Calu3 (cell line): Measurements from ENCODE around the gene SIRPB2. TPM values are rescaled to one million over a fixed set of nuclear protein-coding genes. Genes with fewer than 3 reads are reported as not detected.
A peak's percentile ranks its signal among the peaks of the same experiment; 100 is the strongest.
"Not testable (repeated sequence)": the region's sequence is repeated elsewhere in the genome, so short reads cannot be mapped to it uniquely, and the experiment has no call there.

Experiments used
- BruUV-seq: library from RNA; stranded (reverse); fragments of 400-500 nt; replicated peaks from 2 replicates; lab custom pipeline; 2021; lab: Mats Ljungman, UMichigan
- CTCF ChIA-PET: fragments of 300-600 bp; sonication (Branson Sonifier 250); formaldehyde crosslinking; loops from one replicate; lab custom pipeline; 2022; ENCODE audit warnings: antibody characterized with exemption; lab: Charles Lee
- DNase-seq: peaks from one replicate; pipeline ENCODE4 v3.0.0; 2022
- H3K27ac Mint-ChIP-seq: one replicate; pipeline ENCODE4 v1.8.0; 2022; ENCODE audit warnings: mixed read lengths; ENCODE audit not compliant: unreplicated experiment
- H3K27me3 Mint-ChIP-seq: one replicate; pipeline ENCODE4 v1.8.0; 2022; ENCODE audit warnings: mixed read lengths; ENCODE audit not compliant: unreplicated experiment
- H3K36me3 Mint-ChIP-seq: one replicate; pipeline ENCODE4 v1.8.0; 2022; ENCODE audit warnings: mild to moderate bottlenecking, moderate library complexity, mixed read lengths; ENCODE audit not compliant: insufficient read depth, unreplicated experiment
- H3K4me1 Mint-ChIP-seq: one replicate; pipeline ENCODE4 v1.8.0; 2022; ENCODE audit warnings: mild to moderate bottlenecking, low read depth, mixed read lengths; ENCODE audit not compliant: unreplicated experiment
- H3K4me3 Mint-ChIP-seq: one replicate; pipeline ENCODE4 v1.8.0; 2022; ENCODE audit warnings: mild to moderate bottlenecking, low read depth, moderate library complexity, mixed read lengths; ENCODE audit not compliant: unreplicated experiment
- H3K9me3 Mint-ChIP-seq: one replicate; pipeline ENCODE4 v1.8.0; 2022; ENCODE audit warnings: low read depth, mixed read lengths; ENCODE audit not compliant: unreplicated experiment
- CTCF ChIP-seq: fragments of 200-600 bp; IDR thresholded peaks from one replicate; pipeline ENCODE4 v1.8.0; 2022; ENCODE audit warnings: antibody characterized with exemption; ENCODE audit not compliant: unreplicated experiment
- intact Hi-C: fragments of 100-400 bp; cut with micrococcal nuclease; formaldehyde crosslinking; loops from one replicate; pipeline ENCODE4 v1.10.0; 2022; ENCODE audit not compliant: unreplicated experiment
- total RNA-seq: library from RNA; stranded (reverse); gene quantifications from 2 replicates; pipeline ENCODE4 v1.2.3, GENCODE V29; 2022

Gene SIRPB2
- total RNA-seq, 1 experiment from 2014 or later = 0.57 TPM

DNA sequence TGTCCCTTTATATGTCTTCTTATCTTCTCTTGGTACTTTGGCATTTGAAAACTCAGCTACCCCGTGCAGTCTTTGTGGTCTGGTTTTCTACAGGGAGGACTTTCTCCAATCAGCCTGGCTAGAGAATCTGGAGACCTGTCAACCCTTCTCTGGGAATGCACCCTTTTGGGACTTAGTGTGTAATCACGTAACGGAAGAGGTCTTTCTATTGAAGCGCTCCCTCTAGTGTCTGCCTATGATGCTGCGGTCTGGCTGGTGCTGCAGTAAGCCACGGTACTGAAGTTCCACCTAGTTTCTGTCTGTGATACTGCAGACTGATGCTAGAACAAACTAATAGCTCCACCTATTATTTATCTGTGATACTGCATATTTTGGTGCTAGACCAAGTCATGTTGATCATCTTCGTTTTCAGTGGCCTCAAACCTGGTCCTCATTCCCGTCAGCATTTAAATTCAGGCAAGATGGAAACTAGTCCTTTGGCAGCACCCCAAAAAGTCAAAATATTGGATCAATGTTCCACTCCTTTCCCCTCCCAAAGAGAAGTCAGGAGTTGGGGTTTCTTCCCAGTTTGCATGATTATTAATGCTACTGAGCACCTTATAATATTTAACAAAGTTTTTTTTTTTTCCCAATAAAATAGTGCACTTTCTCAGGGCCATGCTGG, 12.5 kb upstream of the SIRPB2 start:
- H3K9me3 Mint-ChIP-seq = peaks cover 3% of the 10 kb centered on the region
- H3K27ac Mint-ChIP-seq = peak overlapping the region; percentile 41
- DNase-seq = peak; percentile 78
- no peaks in the 10 kb centered on the region for H3K27me3 Mint-ChIP-seq
- H3K36me3 Mint-ChIP-seq = peaks cover 8% of the 10 kb centered on the region
- H3K4me1 Mint-ChIP-seq = peaks cover 44% of the 10 kb centered on the region
- TF ChIP-seq CTCF = peak; percentile 91
- CTCF ChIA-PET = interaction anchor here (0.6 to 2.6 kb wide), 30 partner anchors 12 to 1122 kb away, joined by 3 to 43 read pairs (median 4); partner anchors contain the start of genes FKBP1A and NSFL1C
- intact Hi-C loops = loop anchor here (1.0 kb wide), 1 partner anchor 33 kb away; no protein-coding TSS in a partner anchor
- no TSS peak for BruUV-seq
- no peak overlapping the region for H3K4me3 Mint-ChIP-seq

DNA sequence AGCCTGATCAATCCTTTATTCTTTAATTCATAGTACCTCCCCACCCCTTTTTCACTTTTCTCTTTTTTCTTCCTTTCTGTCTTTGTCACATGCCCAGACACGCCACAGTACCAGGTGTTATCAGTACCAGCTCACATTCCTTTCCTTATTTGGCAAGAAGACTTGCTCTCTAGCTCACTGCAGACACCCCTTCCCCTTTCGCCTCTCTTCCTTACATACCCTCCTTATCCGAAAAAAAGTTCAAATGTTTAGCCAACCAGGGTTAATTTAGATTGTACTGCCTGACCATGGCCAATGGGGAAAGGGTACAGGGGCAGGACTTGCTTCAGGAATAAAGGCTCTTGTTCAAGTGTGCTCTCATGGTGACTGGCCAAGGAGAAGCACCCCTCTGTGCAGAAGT, 9.3 kb upstream of the SIRPB2 start:
- Mint-ChIP-seq H3K9me3 (peaks cover 3% of the 10 kb centered on the region), H3K4me1 (peaks cover 49% of the 10 kb centered on the region), H3K4me3 (peak overlapping the region; percentile 6), H3K27ac (peak overlapping the region; percentile 93), H3K36me3 (peaks cover 8% of the 10 kb centered on the region), H3K27me3 (no peaks in the 10 kb centered on the region)
- intact Hi-C loops = no loop called here
- BruUV-seq = no TSS peak
- no peak for TF ChIP-seq CTCF
- CTCF ChIA-PET = interaction anchor here (0.7 to 1.3 kb wide), 3 partner anchors 11 to 27 kb away, joined by 3 to 4 read pairs (median 4); no protein-coding TSS in a partner anchor
- DNase-seq = peak; percentile 23

DNA sequence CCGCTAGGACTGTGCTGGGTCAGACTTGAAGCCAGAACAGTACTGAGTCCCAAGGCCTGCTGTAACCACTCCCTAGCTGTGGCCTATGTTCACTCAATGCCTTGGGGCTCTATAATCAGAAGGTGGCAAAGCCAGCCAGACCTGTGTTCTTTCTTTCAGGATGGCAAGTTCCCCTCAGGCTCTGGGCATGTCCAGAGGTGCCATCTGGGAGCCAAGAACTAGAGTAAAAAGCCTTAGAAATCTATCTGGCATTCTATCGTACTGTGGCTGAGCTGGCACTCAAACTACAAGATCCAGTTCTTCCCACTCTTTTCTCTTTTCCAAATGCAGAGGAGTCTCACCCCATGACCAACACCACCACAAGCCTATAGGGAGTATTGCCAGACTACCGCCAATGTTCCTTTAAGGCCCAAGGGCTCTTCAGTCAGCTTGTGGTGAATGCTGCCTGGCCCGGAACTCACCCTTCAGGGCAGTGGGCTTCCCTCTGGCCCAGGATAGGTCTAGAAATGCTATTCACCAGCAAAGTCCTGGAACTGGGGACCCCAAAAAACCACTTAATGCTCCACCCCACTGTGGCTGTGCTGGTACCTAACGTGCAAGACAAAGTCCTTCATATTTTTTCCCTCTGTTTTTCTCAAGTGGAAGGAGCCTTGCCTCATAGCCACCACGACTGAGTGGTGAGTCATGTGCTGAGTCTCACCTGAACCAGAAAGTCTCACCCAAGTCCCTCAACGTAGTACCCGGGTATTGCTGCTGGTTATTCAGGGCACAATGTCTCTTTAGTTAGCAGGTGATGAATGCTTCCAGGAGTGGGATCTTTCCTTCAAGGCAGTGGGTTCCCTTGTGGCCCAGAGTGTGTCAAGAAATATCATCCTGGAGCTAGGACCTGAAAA, 8.6 kb upstream of the SIRPB2 start:
- Mint-ChIP-seq H3K4me1 (peaks cover 42% of the 10 kb centered on the region), H3K9me3 (peaks cover 3% of the 10 kb centered on the region), H3K36me3 (peaks cover 8% of the 10 kb centered on the region), H3K27me3 (no peaks in the 10 kb centered on the region), H3K27ac (peak overlapping the region; percentile 93), H3K4me3 (peak overlapping the region; percentile 6)
- TSS peak; percentile 86 for BruUV-seq
- CTCF ChIA-PET = interaction anchor here (0.7 to 1.3 kb wide), 3 partner anchors 10 to 27 kb away, joined by 3 to 4 read pairs (median 4); no protein-coding TSS in a partner anchor
- intact Hi-C loops = no loop called here
- no peak for TF ChIP-seq CTCF
- peak; percentile 12 for DNase-seq

DNA sequence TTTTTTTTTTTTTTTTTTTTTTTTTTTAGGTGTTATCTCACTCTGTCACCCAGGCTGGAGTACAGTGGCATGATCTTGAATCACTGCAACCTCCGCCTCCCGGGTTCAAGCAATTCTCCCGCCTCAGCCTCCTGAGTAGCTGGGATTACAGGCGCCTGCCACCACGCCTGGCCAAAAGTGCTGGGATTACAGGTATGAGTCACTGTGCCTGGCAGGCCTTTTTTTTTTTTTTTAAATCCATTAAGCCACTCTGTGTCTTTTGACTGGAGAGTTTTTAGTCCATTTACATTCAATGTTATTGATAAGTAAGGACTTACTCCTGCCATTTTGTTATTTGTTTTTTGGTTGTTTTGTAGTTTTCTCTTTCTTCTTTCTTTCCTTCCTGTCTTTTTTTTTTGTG, 6.2 kb upstream of the SIRPB2 start:
- H3K9me3 Mint-ChIP-seq = not testable (repeated sequence)
- CTCF ChIA-PET = interaction anchor here (0.6 to 0.7 kb wide), 3 partner anchors 102 to 510 kb away, joined by 3 to 4 read pairs (median 3); no protein-coding TSS in a partner anchor

More for the DNA sequence above, 6.2 kb upstream of the SIRPB2 start:
- H3K4me1 Mint-ChIP-seq = peaks cover 30% of the 10 kb centered on the region
- H3K4me3 Mint-ChIP-seq, BruUV-seq, H3K27me3 Mint-ChIP-seq, H3K27ac Mint-ChIP-seq, intact Hi-C loops, H3K36me3 Mint-ChIP-seq: not testable (repeated sequence)
- DNase-seq = peak; percentile 17
